GM19193 (cell line): ENCODE measurements around the gene FBXO45.

Experiments
- POLR2A ChIP-seq: IDR thresholded peaks from 4 replicates; pipeline ENCODE4 v1.6.1; 2011; ENCODE audit not compliant: insufficient read depth, insufficient read length; ENCODE audit errors: extremely low read depth

The FBXO45 gene

GRCh38 chr3:196568246-196569002 is at the start of gene FBXO45, which contains the start of gene WDR53:
TSS of gene FBXO45 (plus strand) at chr3:196568660. CDS start at chr3:196568985, 325 bp downstream.
TSS of gene WDR53 (minus strand) at chr3:196568554. CDS start at chr3:196561475, 7,079 bp downstream.
- peak; percentile 87 for TF ChIP-seq POLR2A

- no peak for TF ChIP-seq POLR2A
Observed at GRCh38 chr3:196518966-196519717, 49.3 kb upstream of the FBXO45 start.

- no peak for TF ChIP-seq POLR2A
Observed at GRCh38 chr3:196519718-196520082, 48.8 kb upstream of the FBXO45 start.

GRCh38 chr3:196523841-196524240 is 44.6 kb upstream of the FBXO45 start:
- TF ChIP-seq POLR2A = no peak

GRCh38 chr3:196524527-196524926 is 43.9 kb upstream of the FBXO45 start:
- TF ChIP-seq POLR2A = no peak

- TF ChIP-seq POLR2A = no peak
Observed at GRCh38 chr3:196525141-196525540, 43.3 kb upstream of the FBXO45 start.

GRCh38 chr3:196528639-196529233 is 39.7 kb upstream of the FBXO45 start:
- peak; percentile 88 for TF ChIP-seq POLR2A

GRCh38 chr3:196531418-196531817 is 37.0 kb upstream of the FBXO45 start:
- no peak for TF ChIP-seq POLR2A

- no peak for TF ChIP-seq POLR2A
Observed at GRCh38 chr3:196533260-196533681, 35.2 kb upstream of the FBXO45 start.

GRCh38 chr3:196537319-196537984 is 31.0 kb upstream of the FBXO45 start:
- no peak for TF ChIP-seq POLR2A

- TF ChIP-seq POLR2A = no peak
Observed at GRCh38 chr3:196541684-196542445, 26.6 kb upstream of the FBXO45 start.

- no peak for TF ChIP-seq POLR2A
Observed at GRCh38 chr3:196544491-196544992, 23.9 kb upstream of the FBXO45 start.

GRCh38 chr3:196546537-196546936 is 21.9 kb upstream of the FBXO45 start:
- TF ChIP-seq POLR2A = no peak

- TF ChIP-seq POLR2A = no peak
Observed at GRCh38 chr3:196547067-196547466, 21.4 kb upstream of the FBXO45 start.
